Stimulated activated CD8-positive, alpha-beta memory T cell treated with anti-CD3 and anti-CD28 coated beads, Interleukin-7, amount 100 ng/mL, for 48 hours (primary cell): ENCODE measurements around the gene LEPR.
A peak's percentile ranks its signal among the peaks of the same experiment; 100 is the strongest.

Source experiments
- DNase-seq, 2 donors: peaks; one replicate each; pipeline ENCODE4 v3.0.0-alpha.2; 2020; ENCODE audit warnings: low read depth in 1 of 2; ENCODE audit errors: extremely low read depth in 1 of 2

Gene LEPR

DNA sequence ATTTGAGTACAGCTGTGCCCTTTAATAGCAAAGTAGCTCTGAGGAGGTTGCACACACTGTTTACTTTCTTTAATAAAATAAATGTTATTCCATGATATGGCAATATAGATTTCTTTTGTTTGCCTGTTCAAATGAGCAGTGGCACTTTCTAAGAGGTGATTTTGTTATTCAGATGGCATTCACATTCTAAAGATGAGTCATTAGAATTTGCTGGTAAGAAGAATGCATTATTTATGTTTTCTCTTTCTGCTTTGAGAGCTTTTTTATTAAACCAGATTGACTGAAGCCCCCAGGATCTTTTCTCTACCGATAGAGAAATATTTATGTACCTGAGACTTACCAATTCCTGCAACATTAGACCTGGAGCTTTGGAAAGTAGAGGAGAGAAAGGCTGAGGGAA lies 11.2 kb upstream of the LEPR start:
- no peak for DNase-seq

DNA sequence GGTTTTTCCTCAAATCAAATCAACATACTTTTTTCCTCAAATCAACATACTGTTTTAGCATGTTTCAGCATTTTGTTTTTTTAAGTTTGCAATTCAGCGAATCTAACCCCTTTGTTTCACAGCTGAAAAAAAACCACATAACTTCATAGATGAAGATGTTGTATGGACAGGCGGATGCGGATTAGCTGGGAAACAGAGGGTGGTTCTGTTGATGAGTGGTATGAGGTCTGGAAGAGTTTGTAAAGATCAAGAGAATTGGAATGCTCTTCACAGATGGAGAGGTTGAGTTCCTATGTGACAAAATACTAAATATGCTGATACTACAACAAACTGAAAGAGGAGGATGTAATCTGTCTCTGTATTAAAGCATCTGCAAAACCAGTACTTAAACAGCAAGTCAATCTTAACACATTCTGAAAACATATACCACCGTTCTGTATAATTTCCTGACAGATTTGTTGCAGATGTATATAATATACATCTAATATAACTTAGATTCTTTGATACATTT lies 10.6 kb upstream of the LEPR start:
- DNase-seq = no peak

DNA sequence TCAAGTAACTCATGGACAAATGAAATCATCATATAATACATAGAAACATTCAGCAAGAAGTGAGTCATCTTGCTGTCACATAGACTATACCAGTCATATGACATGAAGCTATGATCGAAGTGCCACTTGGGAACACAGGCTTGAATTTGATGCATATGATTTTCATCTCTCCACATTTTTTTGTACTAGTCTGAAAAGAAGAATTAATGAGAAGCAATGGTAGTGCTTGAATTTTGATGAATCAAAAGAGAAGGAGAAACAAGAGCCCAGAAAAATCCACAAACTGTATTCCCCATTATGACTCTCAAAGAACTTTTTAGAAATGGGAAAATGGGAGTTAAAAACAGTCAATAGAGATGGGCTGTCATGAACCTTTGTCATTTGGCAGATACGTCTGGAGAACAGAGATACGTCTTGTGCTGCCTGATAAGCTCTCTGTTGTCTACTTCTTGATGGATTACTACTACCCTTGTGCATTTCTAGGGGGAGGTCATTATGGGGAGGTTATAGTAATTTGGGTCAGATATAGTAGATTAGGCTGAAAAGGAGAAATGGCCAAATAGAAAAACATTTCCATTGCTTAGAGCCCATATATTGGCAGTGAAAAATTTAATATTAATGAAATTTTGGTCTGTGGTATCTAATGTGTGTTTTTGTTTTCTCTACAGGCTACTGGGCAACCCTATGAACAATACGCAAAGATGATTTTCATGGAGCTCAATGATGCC lies 8.0 kb upstream of the LEPR start:
- DNase-seq = no peak

DNA sequence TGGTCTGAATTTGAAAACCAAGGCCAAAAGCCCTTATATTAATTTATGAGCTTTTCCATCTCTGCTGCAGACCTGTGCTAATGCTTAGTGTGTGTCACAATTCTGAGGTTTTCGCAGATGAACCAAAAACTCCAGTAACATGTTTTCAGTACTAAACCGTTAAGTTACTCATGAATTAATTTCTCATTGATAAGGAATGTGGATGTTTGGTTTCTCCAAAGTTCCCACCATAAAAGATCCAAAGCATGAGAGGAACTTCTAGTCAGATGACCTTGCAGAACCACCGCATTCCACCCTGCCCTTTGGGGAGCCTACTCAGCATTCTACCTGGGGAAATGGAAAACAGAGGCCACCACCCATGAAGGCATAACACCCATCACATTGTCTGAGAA lies 7.5 kb upstream of the LEPR start:
- DNase-seq = no peak

DNA sequence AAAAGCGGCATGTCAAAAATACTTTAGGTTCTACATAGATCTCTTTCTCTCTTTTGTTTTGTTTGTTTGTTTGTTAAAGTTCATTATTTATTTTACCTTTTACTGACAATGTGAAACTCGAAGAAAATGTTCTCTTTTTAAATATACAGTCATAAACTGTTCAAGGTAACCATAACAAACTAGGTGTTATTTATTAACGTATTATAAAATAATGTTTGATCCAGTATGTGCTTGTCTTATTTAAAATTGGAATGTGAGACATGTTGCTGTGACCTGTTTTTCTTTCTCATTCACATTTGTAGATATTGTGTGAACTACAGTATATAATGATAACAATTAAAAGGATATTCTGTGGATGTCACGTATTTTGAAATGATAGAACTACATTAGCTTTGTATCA lies 5.9 kb upstream of the LEPR start:
- no peak for DNase-seq

DNA sequence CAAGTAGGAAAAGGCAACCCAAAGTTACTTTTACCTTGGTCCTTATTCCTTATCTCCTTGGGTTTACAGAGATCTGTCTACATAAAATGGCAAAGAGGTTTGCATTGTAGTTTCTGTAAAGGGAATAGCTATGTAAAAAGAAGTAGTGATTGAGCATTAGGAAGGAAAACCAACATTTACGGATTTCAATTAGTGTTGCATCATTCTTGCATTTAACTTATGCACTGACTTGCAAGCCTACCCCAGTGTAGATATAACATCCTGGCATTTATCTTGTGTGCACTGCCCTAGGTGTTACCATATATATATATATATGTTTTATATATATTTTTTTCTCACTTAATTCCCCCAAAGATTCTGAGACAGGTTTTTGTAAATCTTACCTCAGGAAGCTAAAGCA lies 3.7 kb upstream of the LEPR start:
- no peak for DNase-seq

DNA sequence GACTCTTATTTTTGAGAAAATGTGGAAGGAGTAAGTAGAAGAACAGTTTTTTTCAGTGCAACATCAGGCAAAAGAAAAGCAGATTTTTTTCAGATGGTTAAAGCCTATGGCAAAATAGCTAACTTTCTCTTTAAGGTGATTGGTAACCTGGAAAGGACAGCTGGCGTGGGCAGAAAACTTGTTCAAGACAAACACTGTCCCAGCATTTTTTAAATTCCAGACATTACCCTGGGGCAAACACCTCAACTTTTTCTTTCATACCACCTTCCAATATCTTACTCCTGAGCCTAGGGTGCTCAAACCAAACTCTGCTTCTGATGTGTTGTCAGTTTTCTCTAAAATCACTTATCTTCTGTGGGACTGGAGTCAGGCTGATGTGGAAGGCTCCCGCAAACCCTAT lies 2.7 kb upstream of the LEPR start:
- no peak for DNase-seq

DNA sequence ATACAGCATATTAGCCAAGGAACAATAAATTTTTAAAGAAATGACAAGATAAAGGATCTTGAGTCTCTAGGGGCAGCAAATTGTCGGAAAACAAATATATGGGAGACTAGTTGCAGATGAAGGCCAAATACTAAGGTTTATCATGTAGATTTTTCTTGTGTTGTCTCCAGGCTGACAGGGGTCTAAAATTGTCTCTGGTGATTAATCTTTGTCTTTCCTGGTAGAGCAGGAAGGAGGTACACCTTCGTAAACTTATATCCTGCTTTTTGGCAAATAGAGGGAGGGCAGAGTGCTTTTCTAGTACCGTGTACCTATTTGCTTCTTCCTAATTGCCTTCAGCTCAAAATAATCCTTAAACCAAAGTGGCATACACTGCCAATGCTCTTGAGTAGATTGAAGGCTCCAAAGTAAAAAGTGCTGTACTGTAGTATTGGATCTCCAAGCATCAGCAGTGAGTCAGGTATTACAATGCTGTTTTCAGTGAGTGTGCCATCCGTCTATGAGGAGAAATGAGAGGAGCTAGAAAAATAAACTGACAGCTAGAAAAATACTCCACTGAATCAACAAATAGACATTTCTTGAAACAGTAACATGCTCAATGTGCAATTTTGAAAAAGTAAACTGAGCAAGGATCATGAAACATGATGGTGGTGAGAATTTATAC lies 1.8 kb upstream of the LEPR start:
- no peak for DNase-seq

DNA sequence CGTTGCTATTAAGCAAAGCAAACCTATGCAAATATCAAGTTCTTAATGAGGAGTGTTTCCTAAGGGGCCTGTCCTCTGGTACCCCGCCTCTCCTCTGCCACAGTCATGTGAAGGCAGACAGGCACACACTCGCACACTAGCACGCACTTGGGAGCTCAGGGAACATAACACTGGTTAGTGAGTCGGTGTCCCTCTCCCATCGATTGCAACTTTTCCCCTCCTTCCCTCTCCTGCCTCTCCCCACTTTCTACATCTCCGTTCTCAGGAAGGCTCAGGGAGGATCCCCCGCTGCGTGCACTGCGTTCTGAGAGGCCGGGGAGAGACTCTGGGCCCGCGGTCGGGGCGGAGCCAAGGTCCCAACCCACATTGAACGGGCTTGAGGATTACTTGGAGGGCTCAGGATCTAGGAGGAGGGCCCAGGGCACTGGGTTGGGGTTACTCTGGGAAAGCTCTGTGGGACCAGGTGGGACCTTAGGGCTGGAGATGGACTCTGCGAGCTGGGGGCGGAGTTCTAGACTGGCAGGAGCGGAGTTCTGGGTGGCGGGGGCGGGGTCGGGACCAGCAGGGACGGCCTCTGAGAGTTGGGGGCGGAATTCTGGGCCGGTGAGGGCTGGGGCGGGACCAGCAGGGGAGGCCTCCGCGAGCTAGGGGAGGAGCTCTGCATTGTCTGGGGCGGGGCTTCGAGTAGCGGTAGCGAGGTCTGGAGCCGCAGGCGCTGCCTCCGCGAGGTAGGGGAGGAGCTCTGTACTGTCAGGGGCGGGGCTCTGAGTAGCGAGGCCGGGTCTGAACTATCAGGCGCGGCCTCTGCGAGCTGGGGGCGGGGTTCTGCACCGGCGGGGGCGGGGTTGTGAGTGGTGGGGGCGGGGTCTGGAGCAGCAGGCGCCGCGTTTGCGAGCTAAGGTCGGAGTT lies 533 bp upstream of the LEPR start:
- peak; percentile 94 to 98 for DNase-seq

DNA sequence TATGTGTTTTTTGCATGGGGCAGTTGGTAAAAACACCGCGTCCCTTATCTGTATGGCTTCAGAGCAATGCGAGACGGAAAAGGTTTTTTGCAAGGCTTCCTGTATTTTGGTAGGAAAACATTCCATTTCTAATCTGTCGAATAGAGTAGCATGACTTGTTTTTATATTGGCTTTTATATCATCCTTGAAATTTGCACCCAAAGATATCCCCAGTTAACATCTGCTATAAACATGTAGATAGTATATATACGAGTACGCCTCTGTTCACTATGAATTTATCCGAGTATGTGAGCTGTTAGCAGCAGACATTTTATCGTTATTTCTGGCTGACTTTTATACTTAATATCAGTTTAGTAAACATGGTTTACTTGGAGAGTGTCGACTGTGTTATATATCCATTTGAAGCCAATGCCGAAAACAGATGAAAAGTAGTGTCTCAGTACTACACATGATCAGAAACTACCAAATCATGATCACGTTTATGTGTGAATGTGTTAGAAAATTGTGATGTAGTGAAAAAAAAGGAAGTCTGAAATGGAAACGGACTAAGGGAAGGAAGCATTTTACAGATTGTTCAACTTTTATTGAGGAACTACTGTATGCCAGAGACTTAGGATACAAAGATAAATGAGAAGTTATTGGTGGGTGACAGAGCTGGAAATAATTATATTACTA lies 1.0 kb downstream of the LEPR start:
- DNase-seq = no peak

DNA sequence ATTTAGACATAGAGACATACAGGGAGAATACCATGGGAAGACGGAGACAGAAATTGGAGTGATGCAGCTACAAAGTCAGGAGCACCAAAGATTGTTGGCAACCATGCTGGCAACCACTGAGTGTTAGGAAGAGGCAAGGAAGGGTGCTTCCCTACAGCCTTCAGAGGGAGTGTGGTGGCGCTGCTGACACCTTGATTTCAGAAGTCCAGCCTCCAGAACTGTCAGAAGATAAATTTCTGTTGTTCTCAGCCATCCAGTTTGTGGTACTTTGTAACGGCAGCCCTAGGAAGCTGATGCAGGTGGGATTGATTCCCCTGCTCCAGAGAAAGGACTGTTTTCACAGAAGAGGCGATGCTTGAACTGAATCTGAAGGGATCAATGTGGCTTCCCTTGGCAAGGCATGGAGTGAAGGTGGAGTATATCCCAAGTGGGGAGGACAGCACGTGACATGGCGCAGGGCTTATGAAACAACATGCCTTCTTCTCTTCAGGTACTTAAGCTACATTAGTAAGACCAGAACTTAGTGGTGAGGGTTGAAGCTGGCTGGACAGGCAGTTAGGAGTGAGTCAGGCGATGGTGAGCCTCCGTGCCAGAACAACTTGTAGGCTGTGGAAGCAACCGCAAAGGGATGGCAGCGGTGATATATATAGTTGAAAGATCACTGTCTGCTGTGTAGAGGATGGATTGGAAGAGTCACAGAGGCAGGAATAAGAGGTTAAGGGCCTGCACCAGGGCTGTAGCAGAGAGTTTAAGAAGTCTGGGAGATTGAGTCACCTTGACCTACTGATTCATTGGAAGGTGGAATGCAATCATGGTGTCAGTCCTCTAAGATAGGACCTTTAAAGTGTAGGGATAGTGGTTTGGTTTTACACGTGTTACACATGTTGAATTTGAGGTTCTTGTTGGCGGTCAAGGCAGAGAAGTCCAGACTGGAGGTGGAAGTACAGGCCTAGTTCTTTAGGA lies 2.1 kb downstream of the LEPR start:
- no peak for DNase-seq

DNA sequence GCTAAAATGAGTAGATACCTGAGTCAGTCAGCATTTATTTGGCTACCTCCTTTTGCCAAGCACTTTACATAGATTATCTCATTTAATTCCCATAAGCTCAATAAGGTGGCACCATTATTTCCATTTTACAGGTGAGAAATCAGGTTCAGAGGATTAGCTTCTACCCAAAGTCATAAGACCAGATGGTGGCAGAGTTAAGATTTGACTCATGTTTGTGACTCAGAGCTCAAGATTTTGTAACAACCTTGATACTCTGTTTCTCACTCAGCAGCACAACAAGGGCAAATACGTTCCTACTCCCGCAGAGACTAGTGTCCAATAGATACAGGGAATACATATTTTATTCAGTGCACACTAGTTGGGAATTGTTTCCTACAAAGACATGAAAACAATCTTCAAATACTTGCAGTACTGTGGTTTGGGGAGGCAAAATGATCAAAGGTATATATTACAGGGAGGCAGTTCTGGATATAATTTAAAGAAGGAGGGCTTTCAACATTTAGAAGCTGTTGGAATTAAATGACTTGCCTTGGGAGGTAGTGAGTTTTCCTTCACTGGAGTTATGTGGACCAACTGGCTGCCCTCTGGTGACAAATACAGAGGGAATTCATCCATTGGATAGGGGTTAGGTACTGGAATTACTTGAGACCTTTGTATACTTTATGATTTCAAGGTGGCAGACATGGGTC lies 3.6 kb downstream of the LEPR start:
- no peak for DNase-seq

DNA sequence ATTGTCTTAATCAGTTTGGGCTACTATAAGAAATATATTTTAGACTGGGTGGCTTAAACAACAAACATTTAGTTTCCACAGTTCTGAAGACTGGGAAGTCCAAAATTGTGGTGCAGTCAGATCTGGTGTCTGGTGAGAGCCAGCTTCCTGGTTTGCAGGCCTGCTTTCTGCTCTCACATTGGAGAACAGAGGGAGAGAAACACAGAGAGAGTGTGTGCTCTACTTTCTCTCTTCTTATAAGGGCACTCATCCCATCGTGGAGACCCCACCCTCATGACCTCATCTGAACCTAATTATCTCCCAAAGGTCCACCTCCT lies 4.1 kb downstream of the LEPR start:
- DNase-seq = no peak

DNA sequence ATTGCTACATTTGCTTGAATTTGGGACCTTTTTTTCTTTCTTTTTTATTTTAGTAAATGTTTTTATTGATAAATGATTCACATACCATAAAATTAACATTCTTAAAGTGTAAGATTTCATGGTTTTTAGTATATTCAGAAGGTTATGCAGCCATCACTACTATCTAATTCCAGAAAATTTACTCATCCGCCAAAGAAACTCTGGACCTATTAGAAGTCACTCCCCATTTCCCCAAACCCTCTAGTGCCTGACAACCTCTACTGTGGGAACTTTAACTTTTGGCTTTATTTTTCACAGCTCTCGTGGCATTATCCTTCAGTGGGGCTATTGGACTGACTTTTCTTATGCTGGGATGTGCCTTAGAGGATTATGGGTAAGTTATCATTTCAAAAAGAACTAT lies 4.5 kb downstream of the LEPR start:
- DNase-seq = no peak

DNA sequence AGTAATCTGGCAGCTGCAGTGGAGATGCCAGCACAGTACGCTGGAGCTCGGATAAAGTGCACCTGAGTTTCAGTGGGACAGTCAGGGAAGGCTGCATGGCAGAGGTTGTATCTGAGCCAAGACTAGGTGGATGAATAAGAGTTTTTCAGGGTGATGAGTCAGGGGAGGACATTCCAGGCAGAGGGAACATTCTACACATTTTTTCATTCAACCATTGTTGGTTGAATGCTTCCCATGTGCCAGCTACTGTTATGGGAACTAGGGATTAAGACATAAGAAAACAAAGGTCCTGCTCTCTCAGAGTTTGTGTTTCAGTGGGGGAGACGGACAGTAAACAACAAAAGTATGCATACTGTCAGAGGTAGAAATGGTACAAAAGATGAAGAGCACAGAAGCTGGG lies 5.2 kb downstream of the LEPR start:
- no peak for DNase-seq

DNA sequence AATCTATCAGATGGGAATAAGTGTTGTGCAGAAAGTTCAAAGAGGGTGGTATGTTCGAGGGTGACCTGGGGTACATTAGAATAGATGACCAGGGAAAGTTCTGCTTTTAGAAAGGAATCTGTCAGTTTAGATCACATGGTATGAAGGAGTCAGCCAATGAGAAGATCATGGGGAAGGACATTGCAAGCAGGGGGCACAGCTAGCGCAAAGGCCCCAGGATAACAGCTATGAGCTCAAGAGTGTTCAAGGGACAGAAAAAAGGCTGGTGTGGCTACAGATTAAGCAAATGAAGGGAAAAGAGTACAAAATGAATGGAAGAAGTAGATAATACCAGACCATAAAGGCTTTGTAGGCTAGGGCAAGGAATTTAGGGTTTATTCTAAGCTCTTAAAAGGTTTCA lies 8.6 kb downstream of the LEPR start:
- DNase-seq = no peak

DNA sequence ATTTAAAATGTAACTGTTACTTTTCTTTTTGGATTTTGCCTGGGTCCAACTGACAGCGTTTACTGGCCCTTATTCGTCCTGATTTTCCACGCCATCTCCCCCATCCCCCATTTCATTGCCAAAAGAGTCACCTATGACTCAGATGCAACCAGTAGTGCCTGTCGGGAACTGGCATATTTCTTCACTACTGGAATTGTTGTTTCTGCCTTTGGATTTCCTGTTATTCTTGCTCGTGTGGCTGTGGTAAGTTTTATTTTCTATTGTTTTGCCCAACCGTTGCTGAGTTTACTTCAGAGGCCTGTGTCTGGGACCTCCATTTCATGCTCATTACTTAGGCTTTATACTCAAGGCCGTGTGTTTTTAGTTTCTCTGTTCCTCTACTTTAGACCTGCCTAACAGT lies 9.3 kb downstream of the LEPR start:
- no peak for DNase-seq

DNA sequence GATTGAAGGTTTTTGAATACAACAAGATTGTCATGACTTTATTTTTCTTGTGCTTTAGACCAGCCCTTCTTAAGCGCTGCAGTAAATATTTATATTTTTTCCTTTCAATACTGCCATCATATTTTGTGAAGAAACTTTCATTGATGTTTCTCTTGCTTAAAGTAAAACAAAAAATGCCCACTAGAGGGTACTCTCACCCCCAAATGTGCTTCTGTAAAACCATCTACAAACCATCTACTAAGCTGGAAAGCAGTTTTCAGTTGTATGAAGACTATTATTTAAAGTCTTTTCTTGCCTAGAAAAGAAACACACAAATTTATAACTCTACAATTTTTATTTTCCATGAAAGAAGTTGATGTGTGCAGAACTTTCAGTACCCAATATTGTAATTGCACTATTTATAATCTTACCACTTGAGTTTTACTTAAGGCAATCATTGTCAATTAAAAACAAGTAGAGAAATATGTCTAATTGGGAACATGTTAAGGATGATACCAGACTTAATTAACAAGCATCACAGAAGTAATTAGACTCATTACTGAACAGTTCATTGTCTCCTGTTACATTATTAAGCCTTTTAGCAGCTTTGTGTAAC lies 10.7 kb downstream of the LEPR start:
- DNase-seq = no peak

DNA sequence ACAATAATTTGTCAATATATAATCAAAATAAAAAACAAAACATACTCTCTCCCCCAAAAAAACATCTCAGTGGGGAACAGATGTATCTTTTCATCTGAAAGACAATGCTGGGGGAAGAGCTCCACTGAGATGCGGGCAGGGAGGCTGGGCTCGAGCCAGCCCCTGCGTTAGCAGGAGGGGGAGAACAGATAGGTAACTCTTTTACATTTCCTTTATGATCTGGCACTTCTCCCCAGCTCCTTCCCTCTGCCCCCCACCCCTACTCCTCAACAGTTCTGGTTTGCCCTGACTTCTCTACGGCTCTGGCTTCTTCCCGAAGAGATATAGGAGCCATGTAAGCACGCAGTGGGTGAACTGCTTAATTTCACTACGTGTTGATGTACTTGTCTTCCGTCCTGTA lies 12.4 kb downstream of the LEPR start:
- DNase-seq = no peak
